ENCODE results near the gene SMR3B.

SMR3B gene

DNA sequence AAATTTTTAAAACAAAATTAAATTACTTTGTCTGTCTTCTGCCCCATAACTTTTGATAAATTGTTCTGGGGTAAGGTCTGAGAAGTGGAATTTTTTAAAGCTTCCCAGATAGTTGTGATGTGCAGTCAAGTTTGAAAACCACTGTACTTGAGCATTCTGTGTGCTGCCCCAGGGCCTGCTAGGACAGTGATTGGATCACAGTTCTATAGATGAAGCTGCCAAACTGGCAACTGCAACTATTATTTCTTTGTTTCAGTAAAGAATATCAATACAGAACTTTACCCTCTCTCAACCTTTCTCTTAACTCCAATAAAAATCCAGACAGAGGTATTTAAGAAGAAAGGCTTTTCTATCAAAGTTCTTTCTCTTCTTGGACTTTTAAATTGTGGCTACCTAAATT lies 14.6 kb downstream of the SMR3B start, which contains the start of gene OPRPN:
OPRPN (plus strand) TSS at position 361 of the 400 bp plus-strand sequence. CDS start 1,346 bp downstream, outside the sequence.
- ATAC-seq: no peak
- TF ChIP-seq, protein P1, sequence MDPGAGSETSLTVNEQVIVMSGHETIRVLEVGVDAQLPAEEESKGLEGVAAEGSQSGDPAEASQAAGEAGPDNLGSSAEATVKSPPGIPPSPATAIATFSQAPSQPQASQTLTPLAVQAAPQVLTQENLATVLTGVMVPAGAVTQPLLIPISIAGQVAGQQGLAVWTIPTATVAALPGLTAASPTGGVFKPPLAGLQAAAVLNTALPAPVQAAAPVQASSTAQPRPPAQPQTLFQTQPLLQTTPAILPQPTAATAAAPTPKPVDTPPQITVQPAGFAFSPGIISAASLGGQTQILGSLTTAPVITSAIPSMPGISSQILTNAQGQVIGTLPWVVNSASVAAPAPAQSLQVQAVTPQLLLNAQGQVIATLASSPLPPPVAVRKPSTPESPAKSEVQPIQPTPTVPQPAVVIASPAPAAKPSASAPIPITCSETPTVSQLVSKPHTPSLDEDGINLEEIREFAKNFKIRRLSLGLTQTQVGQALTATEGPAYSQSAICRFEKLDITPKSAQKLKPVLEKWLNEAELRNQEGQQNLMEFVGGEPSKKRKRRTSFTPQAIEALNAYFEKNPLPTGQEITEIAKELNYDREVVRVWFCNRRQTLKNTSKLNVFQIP (CRISPR knock-in tag; IDR thresholded peaks at IDR 0.05; ENCODE audit: borderline replicate concordance, low read depth): no peak
- no peak for TF ChIP-seq GLIS3 (CRISPR knock-in tag; IDR thresholded peaks at IDR 0.05)
- no peak for TF ChIP-seq ZFP30 (CRISPR knock-in tag; IDR thresholded peaks at IDR 0.05)
- no peak for TF ChIP-seq RARB (CRISPR knock-in tag; IDR thresholded peaks at IDR 0.05)
- no peak for TF ChIP-seq ISL1 (CRISPR knock-in tag; IDR thresholded peaks at IDR 0.05)
- no peak for TF ChIP-seq ZNF70 (CRISPR knock-in tag; IDR thresholded peaks at IDR 0.05)
- TF ChIP-seq CSDC2 (CRISPR knock-in tag; IDR thresholded peaks at IDR 0.05): no peak
- TF ChIP-seq, protein P2, sequence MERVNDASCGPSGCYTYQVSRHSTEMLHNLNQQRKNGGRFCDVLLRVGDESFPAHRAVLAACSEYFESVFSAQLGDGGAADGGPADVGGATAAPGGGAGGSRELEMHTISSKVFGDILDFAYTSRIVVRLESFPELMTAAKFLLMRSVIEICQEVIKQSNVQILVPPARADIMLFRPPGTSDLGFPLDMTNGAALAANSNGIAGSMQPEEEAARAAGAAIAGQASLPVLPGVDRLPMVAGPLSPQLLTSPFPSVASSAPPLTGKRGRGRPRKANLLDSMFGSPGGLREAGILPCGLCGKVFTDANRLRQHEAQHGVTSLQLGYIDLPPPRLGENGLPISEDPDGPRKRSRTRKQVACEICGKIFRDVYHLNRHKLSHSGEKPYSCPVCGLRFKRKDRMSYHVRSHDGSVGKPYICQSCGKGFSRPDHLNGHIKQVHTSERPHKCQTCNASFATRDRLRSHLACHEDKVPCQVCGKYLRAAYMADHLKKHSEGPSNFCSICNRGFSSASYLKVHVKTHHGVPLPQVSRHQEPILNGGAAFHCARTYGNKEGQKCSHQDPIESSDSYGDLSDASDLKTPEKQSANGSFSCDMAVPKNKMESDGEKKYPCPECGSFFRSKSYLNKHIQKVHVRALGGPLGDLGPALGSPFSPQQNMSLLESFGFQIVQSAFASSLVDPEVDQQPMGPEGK (CRISPR knock-in tag; IDR thresholded peaks at IDR 0.05; ENCODE audit: borderline replicate concordance): no peak
- no peak for TF ChIP-seq ZNF565 (CRISPR knock-in tag; conservative IDR thresholded peaks at IDR 0.05; ENCODE audit: low read depth)
- no peak for TF ChIP-seq BACH2 (CRISPR knock-in tag; IDR thresholded peaks at IDR 0.05; ENCODE audit: borderline replicate concordance)
- TF ChIP-seq SNAI2 (CRISPR knock-in tag; IDR thresholded peaks at IDR 0.05): no peak
- TF ChIP-seq TCF4 (CRISPR knock-in tag; IDR thresholded peaks at IDR 0.05; ENCODE audit: borderline replicate concordance): no peak
- TF ChIP-seq ZFP3 (CRISPR knock-in tag; IDR thresholded peaks at IDR 0.05): no peak
- TF ChIP-seq ZC3H10 (CRISPR knock-in tag; IDR thresholded peaks at IDR 0.05): no peak
- TF ChIP-seq ZNF8 (CRISPR knock-in tag; IDR thresholded peaks at IDR 0.05): no peak
- TF ChIP-seq, protein P3, sequence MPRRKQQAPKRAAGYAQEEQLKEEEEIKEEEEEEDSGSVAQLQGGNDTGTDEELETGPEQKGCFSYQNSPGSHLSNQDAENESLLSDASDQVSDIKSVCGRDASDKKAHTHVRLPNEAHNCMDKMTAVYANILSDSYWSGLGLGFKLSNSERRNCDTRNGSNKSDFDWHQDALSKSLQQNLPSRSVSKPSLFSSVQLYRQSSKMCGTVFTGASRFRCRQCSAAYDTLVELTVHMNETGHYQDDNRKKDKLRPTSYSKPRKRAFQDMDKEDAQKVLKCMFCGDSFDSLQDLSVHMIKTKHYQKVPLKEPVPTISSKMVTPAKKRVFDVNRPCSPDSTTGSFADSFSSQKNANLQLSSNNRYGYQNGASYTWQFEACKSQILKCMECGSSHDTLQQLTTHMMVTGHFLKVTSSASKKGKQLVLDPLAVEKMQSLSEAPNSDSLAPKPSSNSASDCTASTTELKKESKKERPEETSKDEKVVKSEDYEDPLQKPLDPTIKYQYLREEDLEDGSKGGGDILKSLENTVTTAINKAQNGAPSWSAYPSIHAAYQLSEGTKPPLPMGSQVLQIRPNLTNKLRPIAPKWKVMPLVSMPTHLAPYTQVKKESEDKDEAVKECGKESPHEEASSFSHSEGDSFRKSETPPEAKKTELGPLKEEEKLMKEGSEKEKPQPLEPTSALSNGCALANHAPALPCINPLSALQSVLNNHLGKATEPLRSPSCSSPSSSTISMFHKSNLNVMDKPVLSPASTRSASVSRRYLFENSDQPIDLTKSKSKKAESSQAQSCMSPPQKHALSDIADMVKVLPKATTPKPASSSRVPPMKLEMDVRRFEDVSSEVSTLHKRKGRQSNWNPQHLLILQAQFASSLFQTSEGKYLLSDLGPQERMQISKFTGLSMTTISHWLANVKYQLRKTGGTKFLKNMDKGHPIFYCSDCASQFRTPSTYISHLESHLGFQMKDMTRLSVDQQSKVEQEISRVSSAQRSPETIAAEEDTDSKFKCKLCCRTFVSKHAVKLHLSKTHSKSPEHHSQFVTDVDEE (CRISPR knock-in tag; IDR thresholded peaks at IDR 0.05): no peak

DNA sequence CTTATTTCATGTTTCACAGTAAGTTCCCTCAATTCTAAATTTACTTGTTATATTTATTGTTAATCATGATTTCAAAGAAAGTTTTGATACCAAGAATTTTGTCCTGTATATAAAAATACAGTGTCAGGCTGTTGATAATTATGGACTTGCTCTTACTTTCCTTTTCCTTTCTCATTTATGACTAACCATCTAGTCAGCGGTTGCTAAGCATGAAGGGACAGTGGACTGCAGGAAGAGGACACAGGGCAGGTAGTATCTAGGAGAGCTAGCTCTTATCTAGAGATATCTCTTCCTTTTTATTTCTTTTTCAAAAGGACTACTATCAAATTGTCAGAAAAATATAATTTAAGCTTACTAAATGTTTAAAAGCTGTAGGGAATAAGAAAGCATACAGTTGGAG lies 16.4 kb downstream of the SMR3B start:
- ATAC-seq: no peak
- TF ChIP-seq TCF4 (CRISPR knock-in tag; IDR thresholded peaks at IDR 0.05; ENCODE audit: borderline replicate concordance) (no peak), BACH2 (CRISPR knock-in tag; IDR thresholded peaks at IDR 0.05; ENCODE audit: borderline replicate concordance) (no peak), ARNTL (CRISPR knock-in tag; IDR thresholded peaks at IDR 0.05; ENCODE audit: borderline replicate concordance, low read depth) (no peak), CSDC2 (CRISPR knock-in tag; IDR thresholded peaks at IDR 0.05) (no peak), TOX (CRISPR knock-in tag; IDR thresholded peaks at IDR 0.05; ENCODE audit: borderline replicate concordance) (no peak)
- TF ChIP-seq, protein P1 (CRISPR knock-in tag; IDR thresholded peaks at IDR 0.05; ENCODE audit: borderline replicate concordance, low read depth): no peak
- TF ChIP-seq, protein P4, sequence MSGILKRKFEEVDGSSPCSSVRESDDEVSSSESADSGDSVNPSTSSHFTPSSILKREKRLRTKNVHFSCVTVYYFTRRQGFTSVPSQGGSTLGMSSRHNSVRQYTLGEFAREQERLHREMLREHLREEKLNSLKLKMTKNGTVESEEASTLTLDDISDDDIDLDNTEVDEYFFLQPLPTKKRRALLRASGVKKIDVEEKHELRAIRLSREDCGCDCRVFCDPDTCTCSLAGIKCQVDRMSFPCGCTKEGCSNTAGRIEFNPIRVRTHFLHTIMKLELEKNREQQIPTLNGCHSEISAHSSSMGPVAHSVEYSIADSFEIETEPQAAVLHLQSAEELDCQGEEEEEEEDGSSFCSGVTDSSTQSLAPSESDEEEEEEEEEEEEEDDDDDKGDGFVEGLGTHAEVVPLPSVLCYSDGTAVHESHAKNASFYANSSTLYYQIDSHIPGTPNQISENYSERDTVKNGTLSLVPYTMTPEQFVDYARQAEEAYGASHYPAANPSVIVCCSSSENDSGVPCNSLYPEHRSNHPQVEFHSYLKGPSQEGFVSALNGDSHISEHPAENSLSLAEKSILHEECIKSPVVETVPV (CRISPR knock-in tag; IDR thresholded peaks at IDR 0.05): no peak

DNA sequence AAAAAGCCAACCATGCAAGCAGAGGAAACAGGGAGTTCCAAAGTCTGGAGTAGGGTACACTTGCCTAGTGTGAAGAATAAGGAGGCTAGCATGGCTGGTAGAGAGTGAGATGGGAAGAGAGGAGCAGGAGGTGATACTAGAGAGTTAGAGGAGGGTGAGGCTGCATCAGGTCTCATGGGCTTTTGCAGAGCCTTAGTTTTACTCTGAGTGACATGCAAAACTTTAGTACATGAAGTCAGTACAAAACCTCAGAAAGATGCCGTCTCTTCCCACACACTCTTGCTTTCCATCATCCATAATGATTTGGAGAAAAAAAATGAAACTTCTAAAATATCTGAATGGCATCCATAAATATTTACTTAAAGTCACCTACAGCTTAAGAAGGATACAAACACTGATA lies 19.8 kb downstream of the SMR3B start:
- TF ChIP-seq GLIS3 (CRISPR knock-in tag; IDR thresholded peaks at IDR 0.05) (no peak), OSR1 (CRISPR knock-in tag; IDR thresholded peaks at IDR 0.05) (no peak), ZC3H10 (CRISPR knock-in tag; IDR thresholded peaks at IDR 0.05) (no peak), BACH2 (CRISPR knock-in tag; IDR thresholded peaks at IDR 0.05; ENCODE audit: borderline replicate concordance) (no peak), ISL1 (CRISPR knock-in tag; IDR thresholded peaks at IDR 0.05) (no peak), ZNF8 (CRISPR knock-in tag; IDR thresholded peaks at IDR 0.05) (no peak), TOX (CRISPR knock-in tag; IDR thresholded peaks at IDR 0.05; ENCODE audit: borderline replicate concordance) (no peak), ARNTL (CRISPR knock-in tag; IDR thresholded peaks at IDR 0.05; ENCODE audit: borderline replicate concordance, low read depth) (no peak), SNAI2 (CRISPR knock-in tag; IDR thresholded peaks at IDR 0.05) (no peak), RARB (CRISPR knock-in tag; IDR thresholded peaks at IDR 0.05) (no peak), ZNF70 (CRISPR knock-in tag; IDR thresholded peaks at IDR 0.05) (no peak), ESRRG (CRISPR knock-in tag; IDR thresholded peaks at IDR 0.05) (no peak)
- TF ChIP-seq, protein P1 (CRISPR knock-in tag; IDR thresholded peaks at IDR 0.05; ENCODE audit: borderline replicate concordance, low read depth): no peak
- TF ChIP-seq, protein P2 (CRISPR knock-in tag; IDR thresholded peaks at IDR 0.05; ENCODE audit: borderline replicate concordance): no peak
- TF ChIP-seq, protein P5, sequence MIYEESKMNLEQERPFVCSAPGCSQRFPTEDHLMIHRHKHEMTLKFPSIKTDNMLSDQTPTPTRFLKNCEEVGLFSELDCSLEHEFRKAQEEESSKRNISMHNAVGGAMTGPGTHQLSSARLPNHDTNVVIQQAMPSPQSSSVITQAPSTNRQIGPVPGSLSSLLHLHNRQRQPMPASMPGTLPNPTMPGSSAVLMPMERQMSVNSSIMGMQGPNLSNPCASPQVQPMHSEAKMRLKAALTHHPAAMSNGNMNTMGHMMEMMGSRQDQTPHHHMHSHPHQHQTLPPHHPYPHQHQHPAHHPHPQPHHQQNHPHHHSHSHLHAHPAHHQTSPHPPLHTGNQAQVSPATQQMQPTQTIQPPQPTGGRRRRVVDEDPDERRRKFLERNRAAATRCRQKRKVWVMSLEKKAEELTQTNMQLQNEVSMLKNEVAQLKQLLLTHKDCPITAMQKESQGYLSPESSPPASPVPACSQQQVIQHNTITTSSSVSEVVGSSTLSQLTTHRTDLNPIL (CRISPR knock-in tag; IDR thresholded peaks at IDR 0.05; ENCODE audit: low read depth): no peak
- no peak for ATAC-seq
